Stimulated activated CD8-positive, alpha-beta memory T cell treated with anti-CD3 and anti-CD28 coated beads, Interleukin-2, amount 100 ng/mL, for 1 hour (primary cell): ENCODE results near the gene RIT2.

Source experiments
- DNase-seq, 2 donors: peaks; one replicate each; pipeline ENCODE4 v3.0.0-alpha.2; 2020; ENCODE audit warnings: low read depth in 2 of 2

The RIT2 gene

GRCh38 chr18:42929857-42930256 is 185.6 kb downstream of the RIT2 start:
- DNase-seq: no peak

GRCh38 chr18:42929181-42929580 is 186.3 kb downstream of the RIT2 start:
- no peak for DNase-seq

GRCh38 chr18:42925036-42925435 is 190.4 kb downstream of the RIT2 start:
- no peak for DNase-seq

- DNase-seq: no peak
These were observed 193.1 kb downstream of the RIT2 start for GRCh38 chr18:42922363-42922762.

- DNase-seq: no peak
These were observed 194.2 kb downstream of the RIT2 start for GRCh38 chr18:42921226-42921737.

- no peak for DNase-seq
These were observed 194.9 kb downstream of the RIT2 start for GRCh38 chr18:42920621-42921020.

- DNase-seq: no peak
These were observed 200.2 kb downstream of the RIT2 start for GRCh38 chr18:42915299-42915698.

GRCh38 chr18:42914476-42914875 is 201.0 kb downstream of the RIT2 start:
- DNase-seq: no peak

GRCh38 chr18:42909095-42909494 is 206.4 kb downstream of the RIT2 start:
- DNase-seq: no peak

GRCh38 chr18:42906761-42907160 is 208.7 kb downstream of the RIT2 start:
- no peak for DNase-seq

- DNase-seq: no peak
These were observed 214.3 kb downstream of the RIT2 start for GRCh38 chr18:42901161-42901560.

GRCh38 chr18:42893977-42894376 is 221.5 kb downstream of the RIT2 start:
- DNase-seq: no peak

- DNase-seq: no peak
These were observed 223.3 kb downstream of the RIT2 start for GRCh38 chr18:42892181-42892580.

GRCh38 chr18:42891705-42892104 is 223.8 kb downstream of the RIT2 start:
- no peak for DNase-seq

GRCh38 chr18:42883169-42883568 is 232.3 kb downstream of the RIT2 start:
- DNase-seq: no peak

GRCh38 chr18:42882122-42882521 is 233.4 kb downstream of the RIT2 start:
- DNase-seq: no peak

GRCh38 chr18:42872838-42873237 is 242.6 kb downstream of the RIT2 start:
- no peak for DNase-seq

- no peak for DNase-seq
These were observed 250.6 kb downstream of the RIT2 start for GRCh38 chr18:42864876-42865275.

GRCh38 chr18:42861271-42861670 is 254.2 kb downstream of the RIT2 start:
- DNase-seq: no peak

GRCh38 chr18:42860548-42860947 is 254.9 kb downstream of the RIT2 start:
- no peak for DNase-seq

GRCh38 chr18:42860011-42860410 is 255.5 kb downstream of the RIT2 start:
- DNase-seq: no peak

GRCh38 chr18:42854558-42854957 is 260.9 kb downstream of the RIT2 start:
- DNase-seq: no peak

- no peak for DNase-seq
These were observed 265.1 kb downstream of the RIT2 start for GRCh38 chr18:42850174-42851083.
